SK-N-MC (cell line): ENCODE results near the gene JUNB.

ENCODE experiments used
- EZH2 ChIP-seq: fragments of 200-600 bp; sonication (generic); IDR thresholded peaks from one replicate; pipeline ENCODE4 v1.6.1; 2017; ENCODE audit warnings: antibody characterized with exemption
- POLR2AphosphoS5 ChIP-seq: IDR thresholded peaks from 2 replicates; pipeline ENCODE4 v1.6.1; 2012; ENCODE audit warnings: mild to moderate bottlenecking, low read depth, low read length, borderline replicate concordance

- TF ChIP-seq POLR2AphosphoS5 = no peak
- TF ChIP-seq EZH2 = no peak
Measured at GRCh38 chr19:12838886-12839756, 47.8 kb downstream of the JUNB start.
